AG09319 (cell line): ENCODE measurements around the gene VWA2.

Source experiments
- DNase-seq: peaks from one replicate; pipeline ENCODE4 v3.0.0-alpha.2; 2010; ENCODE audit warnings: low read depth; ENCODE audit errors: extremely low read depth
- TF ChIP-seq, protein P1 (sequence below): IDR thresholded peaks from 2 replicates; pipeline ENCODE4 v1.5.1; 2011; ENCODE audit warnings: low read depth, mild to moderate bottlenecking, inconsistent platforms, low read length, moderate library complexity

VWA2 gene

DNA sequence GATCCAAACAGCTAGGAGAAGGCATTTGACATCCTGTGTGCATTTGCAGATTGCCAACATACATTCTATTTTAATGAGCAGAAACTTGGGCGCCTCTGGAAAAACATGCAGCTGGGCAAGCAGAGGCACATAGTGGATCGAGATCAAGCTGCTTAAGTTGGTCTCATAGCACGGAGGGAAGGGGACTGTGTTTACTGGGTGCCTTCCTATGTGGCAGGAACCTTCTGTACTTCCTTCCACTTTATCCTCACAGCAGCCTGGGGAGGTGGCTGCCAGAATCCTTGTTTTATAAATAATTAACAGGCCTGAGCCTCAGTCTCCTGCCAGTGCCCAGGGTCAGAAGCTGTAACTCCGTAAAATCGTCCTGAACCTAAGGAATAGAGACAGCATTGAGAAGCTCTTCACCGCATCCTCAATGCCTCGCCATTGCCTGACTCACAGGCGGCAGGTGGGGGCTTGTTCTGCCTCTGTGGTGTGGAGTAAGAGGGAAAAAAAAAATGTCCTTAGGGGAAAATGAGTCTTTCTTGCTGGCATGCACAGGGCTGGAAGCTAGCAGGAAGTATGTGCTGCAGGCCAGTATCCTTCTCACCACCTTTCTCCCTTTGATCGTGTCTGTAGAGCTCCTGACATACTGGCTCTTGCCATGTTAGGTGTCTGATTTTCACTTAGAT is 6.2 kb downstream of the VWA2 start:
- TF ChIP-seq, protein P1, sequence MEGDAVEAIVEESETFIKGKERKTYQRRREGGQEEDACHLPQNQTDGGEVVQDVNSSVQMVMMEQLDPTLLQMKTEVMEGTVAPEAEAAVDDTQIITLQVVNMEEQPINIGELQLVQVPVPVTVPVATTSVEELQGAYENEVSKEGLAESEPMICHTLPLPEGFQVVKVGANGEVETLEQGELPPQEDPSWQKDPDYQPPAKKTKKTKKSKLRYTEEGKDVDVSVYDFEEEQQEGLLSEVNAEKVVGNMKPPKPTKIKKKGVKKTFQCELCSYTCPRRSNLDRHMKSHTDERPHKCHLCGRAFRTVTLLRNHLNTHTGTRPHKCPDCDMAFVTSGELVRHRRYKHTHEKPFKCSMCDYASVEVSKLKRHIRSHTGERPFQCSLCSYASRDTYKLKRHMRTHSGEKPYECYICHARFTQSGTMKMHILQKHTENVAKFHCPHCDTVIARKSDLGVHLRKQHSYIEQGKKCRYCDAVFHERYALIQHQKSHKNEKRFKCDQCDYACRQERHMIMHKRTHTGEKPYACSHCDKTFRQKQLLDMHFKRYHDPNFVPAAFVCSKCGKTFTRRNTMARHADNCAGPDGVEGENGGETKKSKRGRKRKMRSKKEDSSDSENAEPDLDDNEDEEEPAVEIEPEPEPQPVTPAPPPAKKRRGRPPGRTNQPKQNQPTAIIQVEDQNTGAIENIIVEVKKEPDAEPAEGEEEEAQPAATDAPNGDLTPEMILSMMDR, result no peak
- no peak for DNase-seq

DNA sequence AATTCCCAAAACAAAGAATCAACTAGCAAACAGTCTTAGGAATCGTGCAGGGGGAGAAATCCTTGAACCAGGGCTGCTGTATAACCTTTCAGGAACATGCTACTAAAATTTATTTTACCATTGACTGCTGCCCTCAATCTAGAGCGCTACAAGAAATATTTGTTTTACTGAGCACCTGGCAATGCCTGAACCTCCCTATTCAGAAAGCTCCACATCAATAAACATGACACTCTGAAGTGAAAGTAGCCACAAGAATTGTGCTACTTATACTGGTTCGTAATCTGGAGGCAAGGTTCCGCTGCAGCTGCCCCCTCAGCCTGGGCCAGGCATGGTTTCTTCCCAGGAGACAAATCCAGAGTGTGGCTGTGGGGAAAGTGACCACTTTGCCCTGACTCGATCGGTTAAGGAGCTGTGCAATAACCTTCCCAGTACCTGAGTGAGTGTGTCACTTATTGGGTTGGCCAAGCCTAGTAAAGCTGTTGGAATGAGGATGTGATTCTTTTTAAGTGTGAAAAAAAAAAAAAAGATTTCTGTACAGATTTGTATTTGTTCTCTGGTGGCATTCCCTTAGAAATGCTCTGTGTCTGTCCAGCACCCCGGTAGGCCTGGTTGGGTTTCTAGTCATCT is 7.7 kb downstream of the VWA2 start:
- TF ChIP-seq, protein P1, result no peak
- DNase-seq, result no peak

DNA sequence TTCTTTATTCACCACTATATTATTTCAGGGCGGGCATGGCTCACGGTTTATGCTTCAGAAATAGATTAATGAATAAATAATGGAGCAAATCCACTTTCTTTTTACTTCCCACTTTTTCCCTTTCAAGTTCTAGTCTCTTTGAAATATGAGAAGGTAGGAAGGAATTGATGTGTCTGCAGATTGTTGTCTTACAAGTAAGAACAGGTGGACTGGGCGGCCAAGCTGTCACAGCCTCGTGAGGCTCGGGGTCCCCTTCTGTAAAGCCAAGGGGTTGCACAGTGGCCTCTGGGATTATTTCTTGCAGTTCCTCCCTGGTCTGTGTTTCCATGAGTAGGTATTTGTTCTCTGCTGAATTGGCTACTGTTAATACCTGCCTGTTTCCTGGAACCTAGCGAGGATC is 11.2 kb downstream of the VWA2 start:
- DNase-seq, result no peak

DNA sequence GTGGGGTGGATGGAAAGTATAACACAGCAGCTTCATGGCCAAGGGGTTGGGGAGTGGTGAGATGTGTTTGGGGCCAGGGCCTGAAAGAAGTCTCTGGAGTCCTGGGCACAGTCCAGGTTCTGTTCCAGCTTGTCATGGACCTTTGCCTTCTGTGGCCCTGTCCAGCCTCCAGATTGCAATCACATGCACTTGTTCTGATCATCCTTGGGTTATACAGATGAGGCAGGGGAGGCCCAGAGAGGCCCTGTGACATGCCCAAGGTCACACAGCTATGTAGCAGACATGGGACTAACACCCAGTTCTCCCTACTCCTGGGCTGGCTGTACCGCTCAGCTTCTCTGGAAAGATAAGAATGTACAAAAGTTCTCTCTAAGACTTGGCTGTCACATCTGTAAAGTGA is 11.7 kb downstream of the VWA2 start:
- TF ChIP-seq, protein P1, result no peak
- no peak for DNase-seq

More for the DNA sequence above, 11.2 kb downstream of the VWA2 start:
- TF ChIP-seq, protein P1, result no peak

DNA sequence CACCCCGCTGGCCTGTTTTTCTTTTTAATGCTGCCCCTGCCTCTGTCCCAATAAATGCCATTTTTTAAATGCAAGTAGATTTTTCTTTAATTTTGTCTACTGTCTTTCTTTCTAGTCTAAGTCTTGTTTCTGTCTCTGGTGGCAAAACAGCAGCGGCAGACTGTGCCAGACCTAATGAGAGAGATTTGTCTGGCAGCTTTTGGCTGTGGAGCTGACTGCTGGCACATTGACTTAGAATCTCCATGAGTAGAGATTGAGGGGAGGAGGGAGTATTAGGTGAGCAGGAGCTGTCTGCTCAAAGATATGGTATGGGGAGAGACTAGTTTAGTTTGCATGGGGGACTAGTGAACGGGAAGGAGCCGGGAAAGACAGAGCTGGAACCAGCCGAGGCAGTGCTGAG is 13.0 kb downstream of the VWA2 start:
- TF ChIP-seq, protein P1, result no peak
- DNase-seq, result no peak

DNA sequence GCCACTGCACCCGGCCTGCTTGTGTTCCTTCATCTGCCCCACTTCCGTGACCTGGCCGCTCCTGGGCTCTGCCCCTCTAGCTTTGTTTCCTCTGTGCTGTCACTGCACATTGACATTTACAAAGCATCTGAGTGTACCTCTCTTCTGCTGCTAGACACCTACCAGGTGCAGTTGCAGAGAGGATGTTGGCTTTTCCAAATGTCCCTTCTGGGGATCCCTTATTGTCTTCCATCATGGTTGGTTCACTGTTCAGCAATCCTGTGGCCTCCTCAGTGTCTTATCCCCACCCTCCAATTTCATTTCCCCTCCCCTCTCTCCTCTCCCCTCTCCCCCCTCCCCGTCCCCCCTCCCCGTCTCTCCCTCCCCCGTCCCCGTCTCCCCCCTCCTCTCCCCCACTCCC is 13.8 kb downstream of the VWA2 start:
- TF ChIP-seq, protein P1, result no peak
- no peak for DNase-seq

DNA sequence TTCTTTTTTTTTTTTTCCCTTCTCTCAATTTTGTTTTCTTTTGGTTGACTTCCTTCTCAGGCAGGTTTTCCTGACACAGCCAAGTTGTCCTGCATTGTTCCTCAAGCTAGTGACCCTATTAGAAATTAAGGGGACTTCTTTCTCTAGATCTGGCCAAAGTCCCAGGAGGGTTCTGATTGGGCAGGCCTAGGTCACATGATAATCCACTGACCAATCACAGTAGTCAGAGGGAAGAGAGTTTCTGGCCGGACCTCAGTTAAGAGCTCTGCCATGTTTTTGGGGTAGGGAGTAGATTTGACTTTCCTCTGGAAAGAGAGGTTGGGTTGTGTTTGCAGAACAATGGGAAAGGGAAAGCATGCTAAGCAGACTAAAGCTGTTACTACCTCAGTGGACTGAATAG is 16.2 kb downstream of the VWA2 start:
- DNase-seq, result no peak
- TF ChIP-seq, protein P1, result no peak
